GM18868 (cell line): ENCODE results near the gene CACNA1I.

Source experiments
- ATAC-seq: cut with Tn5 transposase; IDR thresholded peaks from one replicate; pipeline ENCODE4 v1.9.1; 2021; ENCODE audit warnings: mild to moderate bottlenecking, moderate library complexity; ENCODE audit not compliant: unreplicated experiment

CACNA1I gene

GRCh38 chr22:39646398-39647063, 76.0 kb downstream of the CACNA1I start:
- ATAC-seq = no peak

GRCh38 chr22:39647836-39648629, 77.5 kb downstream of the CACNA1I start:
- ATAC-seq = no peak

- no peak for ATAC-seq
Observed at GRCh38 chr22:39648630-39648950, 78.0 kb downstream of the CACNA1I start.

- no peak for ATAC-seq
Observed at GRCh38 chr22:39649500-39650089, 79.0 kb downstream of the CACNA1I start.

GRCh38 chr22:39651053-39651996, 80.8 kb downstream of the CACNA1I start:
- no peak for ATAC-seq

- ATAC-seq = no peak
Observed at GRCh38 chr22:39652990-39653786, 82.6 kb downstream of the CACNA1I start.

GRCh38 chr22:39653787-39654077, 83.2 kb downstream of the CACNA1I start:
- no peak for ATAC-seq

- no peak for ATAC-seq
Observed at GRCh38 chr22:39654131-39654926, 83.8 kb downstream of the CACNA1I start.

- ATAC-seq = no peak
Observed at GRCh38 chr22:39655004-39655579, 84.5 kb downstream of the CACNA1I start.

- no peak for ATAC-seq
Observed at GRCh38 chr22:39655831-39656230, 85.3 kb downstream of the CACNA1I start.

GRCh38 chr22:39656495-39657490, 86.2 kb downstream of the CACNA1I start:
- no peak for ATAC-seq

- ATAC-seq = no peak
Observed at GRCh38 chr22:39658367-39658766, 87.8 kb downstream of the CACNA1I start.

- no peak for ATAC-seq
Observed at GRCh38 chr22:39658806-39659463, 88.4 kb downstream of the CACNA1I start.

GRCh38 chr22:39661501-39661841, 90.9 kb downstream of the CACNA1I start:
- ATAC-seq = no peak

GRCh38 chr22:39661842-39662685, 91.5 kb downstream of the CACNA1I start:
- no peak for ATAC-seq

GRCh38 chr22:39662686-39663052, 92.1 kb downstream of the CACNA1I start:
- no peak for ATAC-seq

GRCh38 chr22:39663751-39664150, 93.2 kb downstream of the CACNA1I start:
- no peak for ATAC-seq
